IMR-90 (cell line): ENCODE measurements around the gene ACSL3.

ENCODE experiments used
- CEBPB ChIP-seq: IDR thresholded peaks from 2 replicates; pipeline ENCODE4 v1.6.1; 2012; ENCODE audit warnings: low read depth, low read length, improper control_type of control experiment
- ELK1 ChIP-seq: fragments of 150-350 bp; IDR thresholded peaks from 2 replicates; pipeline ENCODE4 v1.6.1; 2016; ENCODE audit warnings: low read depth, mild to moderate bottlenecking, low read length, moderate library complexity, borderline replicate concordance
- MXI1 ChIP-seq: IDR thresholded peaks from 2 replicates; pipeline ENCODE4 v1.6.1; 2012; ENCODE audit warnings: low read depth, mild to moderate bottlenecking, low read length, moderate library complexity, borderline replicate concordance
- NFE2L2 ChIP-seq: fragments of 150-350 bp; IDR thresholded peaks from 2 replicates; pipeline ENCODE4 v1.6.1; 2016; ENCODE audit warnings: low read depth, mild to moderate bottlenecking, low read length
- POLR2A ChIP-seq: IDR thresholded peaks from 2 replicates; pipeline ENCODE4 v1.6.1; 2012; ENCODE audit warnings: mild to moderate bottlenecking, low read depth, low read length
- RAD21 ChIP-seq: IDR thresholded peaks from 2 replicates; pipeline ENCODE4 v1.6.1; 2012; ENCODE audit warnings: low read length, improper control_type of control experiment
- RCOR1 ChIP-seq: IDR thresholded peaks from 2 replicates; pipeline ENCODE4 v1.6.1; 2012; ENCODE audit warnings: mild to moderate bottlenecking, low read length, improper control_type of control experiment; ENCODE audit not compliant: insufficient replicate concordance
- TF ChIP-seq, protein P1 (sequence below): conservative IDR thresholded peaks from 2 replicates; pipeline ENCODE4 v1.5.1; 2012; ENCODE audit warnings: mild to moderate bottlenecking, low read depth, low read length, improper control_type of control experiment
- TF ChIP-seq, protein P2 (sequence below): fragments of 150-350 bp; IDR thresholded peaks from 2 replicates; pipeline ENCODE4 v1.6.1; 2017; ENCODE audit warnings: mild to moderate bottlenecking, antibody characterized with exemption, low read length, low read depth

GRCh38 chr2:222828572-222828971 lies 32.3 kb upstream of the ACSL3 start:
- TF ChIP-seq, protein P1, sequence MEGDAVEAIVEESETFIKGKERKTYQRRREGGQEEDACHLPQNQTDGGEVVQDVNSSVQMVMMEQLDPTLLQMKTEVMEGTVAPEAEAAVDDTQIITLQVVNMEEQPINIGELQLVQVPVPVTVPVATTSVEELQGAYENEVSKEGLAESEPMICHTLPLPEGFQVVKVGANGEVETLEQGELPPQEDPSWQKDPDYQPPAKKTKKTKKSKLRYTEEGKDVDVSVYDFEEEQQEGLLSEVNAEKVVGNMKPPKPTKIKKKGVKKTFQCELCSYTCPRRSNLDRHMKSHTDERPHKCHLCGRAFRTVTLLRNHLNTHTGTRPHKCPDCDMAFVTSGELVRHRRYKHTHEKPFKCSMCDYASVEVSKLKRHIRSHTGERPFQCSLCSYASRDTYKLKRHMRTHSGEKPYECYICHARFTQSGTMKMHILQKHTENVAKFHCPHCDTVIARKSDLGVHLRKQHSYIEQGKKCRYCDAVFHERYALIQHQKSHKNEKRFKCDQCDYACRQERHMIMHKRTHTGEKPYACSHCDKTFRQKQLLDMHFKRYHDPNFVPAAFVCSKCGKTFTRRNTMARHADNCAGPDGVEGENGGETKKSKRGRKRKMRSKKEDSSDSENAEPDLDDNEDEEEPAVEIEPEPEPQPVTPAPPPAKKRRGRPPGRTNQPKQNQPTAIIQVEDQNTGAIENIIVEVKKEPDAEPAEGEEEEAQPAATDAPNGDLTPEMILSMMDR: no peak
- TF ChIP-seq NFE2L2 (no peak), POLR2A (no peak), ELK1 (no peak), RAD21 (no peak), MXI1 (no peak), CEBPB (no peak), RCOR1 (no peak)
- TF ChIP-seq, protein P2, sequence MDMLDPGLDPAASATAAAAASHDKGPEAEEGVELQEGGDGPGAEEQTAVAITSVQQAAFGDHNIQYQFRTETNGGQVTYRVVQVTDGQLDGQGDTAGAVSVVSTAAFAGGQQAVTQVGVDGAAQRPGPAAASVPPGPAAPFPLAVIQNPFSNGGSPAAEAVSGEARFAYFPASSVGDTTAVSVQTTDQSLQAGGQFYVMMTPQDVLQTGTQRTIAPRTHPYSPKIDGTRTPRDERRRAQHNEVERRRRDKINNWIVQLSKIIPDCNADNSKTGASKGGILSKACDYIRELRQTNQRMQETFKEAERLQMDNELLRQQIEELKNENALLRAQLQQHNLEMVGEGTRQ: no peak
